ENCODE results near the gene NOTCH1. TPM values are rescaled to one million over a fixed set of nuclear protein-coding genes. Genes with fewer than 3 reads are reported as not detected.
A peak's percentile ranks its signal among the peaks of the same experiment; 100 is the strongest.

NOTCH1 gene
- total RNA-seq, 4 donors from 2014 or later: 38.2 to 95.7 (median 53.8) TPM

DNA sequence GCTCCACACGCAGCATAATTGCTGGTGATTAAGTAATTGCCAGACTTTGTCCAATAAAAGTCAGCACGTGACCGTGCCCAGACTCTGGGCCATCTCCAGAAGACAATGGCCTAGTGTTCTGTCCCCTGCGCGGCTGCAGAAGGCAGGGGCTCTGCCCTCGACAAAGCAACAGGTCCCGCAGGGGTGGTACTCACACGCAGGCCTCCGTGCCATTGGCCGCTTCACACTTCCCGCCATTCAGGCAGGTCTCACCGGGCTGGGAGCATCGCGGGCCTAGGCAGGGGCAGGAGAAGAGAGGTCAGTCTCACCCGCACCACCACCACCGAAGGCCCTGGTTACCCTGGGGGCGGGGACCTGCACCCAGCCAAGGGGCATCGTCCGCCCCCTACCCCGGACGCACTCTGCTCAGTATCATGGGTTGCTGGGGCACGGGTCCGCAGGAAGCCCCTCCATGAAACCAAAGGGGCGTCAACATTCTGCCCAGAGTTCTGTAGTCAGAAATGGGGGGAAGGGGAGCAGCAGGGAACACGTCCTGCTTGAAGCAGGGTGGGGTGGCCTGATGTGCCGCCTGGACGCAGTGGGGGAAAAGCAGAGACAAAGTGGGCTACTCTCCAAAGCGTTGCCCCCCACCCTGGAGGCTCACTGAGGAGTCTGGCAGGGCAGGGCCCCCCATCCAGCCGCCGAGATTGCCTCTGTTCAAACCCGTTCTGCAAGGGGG, 1.9 kb downstream of the NOTCH1 start:
- Histone ChIP-seq H3K36me3 (no peaks in the 10 kb centered on the region), H3K27ac (peak overlapping the region; percentile 90 to 99 (median 94)), H3K4me3 (peak overlapping the region; percentile 87 to 97 (median 92)), H3K4me1 (peaks cover 4 to 70% (median 30%) of the 10 kb centered on the region in 4 donors), H3K27me3 (no peaks in the 10 kb centered on the region), H3K9me3 (no peaks in the 10 kb centered on the region)
- TF ChIP-seq POLR2A (IDR thresholded peaks at IDR 0.05): peak; percentile 16 to 60
- TF ChIP-seq, protein P1, sequence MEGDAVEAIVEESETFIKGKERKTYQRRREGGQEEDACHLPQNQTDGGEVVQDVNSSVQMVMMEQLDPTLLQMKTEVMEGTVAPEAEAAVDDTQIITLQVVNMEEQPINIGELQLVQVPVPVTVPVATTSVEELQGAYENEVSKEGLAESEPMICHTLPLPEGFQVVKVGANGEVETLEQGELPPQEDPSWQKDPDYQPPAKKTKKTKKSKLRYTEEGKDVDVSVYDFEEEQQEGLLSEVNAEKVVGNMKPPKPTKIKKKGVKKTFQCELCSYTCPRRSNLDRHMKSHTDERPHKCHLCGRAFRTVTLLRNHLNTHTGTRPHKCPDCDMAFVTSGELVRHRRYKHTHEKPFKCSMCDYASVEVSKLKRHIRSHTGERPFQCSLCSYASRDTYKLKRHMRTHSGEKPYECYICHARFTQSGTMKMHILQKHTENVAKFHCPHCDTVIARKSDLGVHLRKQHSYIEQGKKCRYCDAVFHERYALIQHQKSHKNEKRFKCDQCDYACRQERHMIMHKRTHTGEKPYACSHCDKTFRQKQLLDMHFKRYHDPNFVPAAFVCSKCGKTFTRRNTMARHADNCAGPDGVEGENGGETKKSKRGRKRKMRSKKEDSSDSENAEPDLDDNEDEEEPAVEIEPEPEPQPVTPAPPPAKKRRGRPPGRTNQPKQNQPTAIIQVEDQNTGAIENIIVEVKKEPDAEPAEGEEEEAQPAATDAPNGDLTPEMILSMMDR (IDR thresholded peaks at IDR 0.05): no peak
- peak in 2 of 3 donors; percentile 78 to 82 for DNase-seq

DNA sequence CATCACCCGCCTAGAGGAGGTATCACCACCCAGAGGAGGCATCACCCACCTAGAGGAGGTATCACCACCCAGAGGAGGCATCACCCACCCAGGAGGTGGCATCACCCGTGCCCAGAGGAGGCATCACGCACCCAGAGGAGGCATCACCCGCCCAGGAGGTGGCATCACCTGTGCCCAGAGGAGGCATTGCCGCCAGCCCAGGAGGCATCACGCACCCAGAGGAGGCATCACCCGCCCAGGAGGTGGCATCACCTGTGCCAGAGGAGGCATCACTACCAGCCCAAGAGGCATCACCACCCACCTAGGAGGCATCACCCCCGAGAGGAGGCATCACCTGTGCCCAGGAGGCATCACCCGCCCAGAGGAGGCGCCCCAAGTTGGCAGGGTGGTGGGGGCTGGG, 2.6 kb downstream of the NOTCH1 start:
- peaks cover 4 to 77% (median 35%) of the 10 kb centered on the region in 4 donors for H3K4me1 ChIP-seq

DNA sequence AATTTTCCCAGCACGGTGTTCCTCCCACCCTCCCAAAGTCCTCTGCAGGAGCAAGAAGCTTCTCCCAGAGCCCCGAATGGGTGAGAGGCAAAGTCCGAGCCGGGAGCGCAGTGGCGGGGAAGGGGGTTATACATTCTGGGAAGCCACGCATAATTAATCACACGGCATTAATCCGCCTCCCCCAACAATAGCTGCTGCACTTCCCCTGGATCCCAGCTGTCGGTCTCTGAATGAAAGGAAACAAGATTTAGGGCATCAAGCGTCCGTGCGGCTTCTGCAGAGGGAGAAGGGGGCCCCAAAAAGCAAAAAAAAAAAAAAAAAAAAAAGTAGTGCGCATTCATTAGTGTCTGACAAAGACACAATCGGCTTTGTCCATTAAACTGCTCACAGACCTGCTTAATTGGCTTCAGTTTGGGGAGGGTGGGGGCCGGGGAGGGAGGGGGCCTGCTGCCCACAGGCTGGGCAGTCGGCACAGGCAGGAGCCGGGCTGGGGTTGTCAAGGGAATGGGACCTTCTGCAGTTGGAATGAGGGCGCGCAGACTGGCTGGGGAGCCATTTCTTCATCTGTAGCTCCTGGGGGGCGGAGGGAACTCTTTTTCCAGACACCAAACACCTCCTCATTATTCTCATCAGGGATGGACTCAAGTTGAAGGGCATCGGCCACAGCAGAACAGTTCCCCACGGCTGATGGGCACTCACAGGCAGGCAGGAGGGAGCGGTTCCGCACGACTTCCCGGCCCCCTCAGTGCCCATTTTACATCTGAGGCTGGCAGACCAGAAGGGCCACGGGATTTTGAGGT, 3.4 kb downstream of the NOTCH1 start:
- Histone ChIP-seq H3K4me1 (peaks cover 4 to 80% (median 41%) of the 10 kb centered on the region in 4 donors), H3K4me3 (no peak overlapping the region), H3K27me3 (no peaks in the 10 kb centered on the region), H3K36me3 (no peaks in the 10 kb centered on the region), H3K27ac (peak overlapping the region in 2 of 4 donors; percentile 81 to 99), H3K9me3 (no peaks in the 10 kb centered on the region)
- TF ChIP-seq, protein P1 (IDR thresholded peaks at IDR 0.05): no peak
- no peak for TF ChIP-seq POLR2A (IDR thresholded peaks at IDR 0.05)
- no peak for DNase-seq

More for the DNA sequence above, 2.6 kb downstream of the NOTCH1 start:
- H3K4me3 ChIP-seq: peak overlapping the region in 1 of 4 donors; percentile 97
- no peaks in the 10 kb centered on the region for H3K27me3 ChIP-seq
- H3K27ac ChIP-seq: peak overlapping the region; percentile 90 to 99 (median 94)
- H3K36me3 ChIP-seq: no peaks in the 10 kb centered on the region
- H3K9me3 ChIP-seq: no peaks in the 10 kb centered on the region
- no peak for DNase-seq
- TF ChIP-seq, protein P1 (IDR thresholded peaks at IDR 0.05): no peak
- TF ChIP-seq POLR2A (IDR thresholded peaks at IDR 0.05): no peak

GRCh38 chr9:136541709-136542108, 4.1 kb downstream of the NOTCH1 start:
- H3K9me3 ChIP-seq: no peaks in the 10 kb centered on the region
- H3K27ac ChIP-seq: peak overlapping the region; percentile 81 to 92 (median 83)
- H3K27me3 ChIP-seq: no peaks in the 10 kb centered on the region
- DNase-seq: no peak
- peaks cover 0 to 6% (median 0%) of the 10 kb centered on the region in 3 donors for H3K36me3 ChIP-seq
- no peak for TF ChIP-seq POLR2A (IDR thresholded peaks at IDR 0.05)
- TF ChIP-seq, protein P1 (IDR thresholded peaks at IDR 0.05): no peak
- peaks cover 4 to 80% (median 40%) of the 10 kb centered on the region in 4 donors for H3K4me1 ChIP-seq
- no peak overlapping the region for H3K4me3 ChIP-seq

DNA sequence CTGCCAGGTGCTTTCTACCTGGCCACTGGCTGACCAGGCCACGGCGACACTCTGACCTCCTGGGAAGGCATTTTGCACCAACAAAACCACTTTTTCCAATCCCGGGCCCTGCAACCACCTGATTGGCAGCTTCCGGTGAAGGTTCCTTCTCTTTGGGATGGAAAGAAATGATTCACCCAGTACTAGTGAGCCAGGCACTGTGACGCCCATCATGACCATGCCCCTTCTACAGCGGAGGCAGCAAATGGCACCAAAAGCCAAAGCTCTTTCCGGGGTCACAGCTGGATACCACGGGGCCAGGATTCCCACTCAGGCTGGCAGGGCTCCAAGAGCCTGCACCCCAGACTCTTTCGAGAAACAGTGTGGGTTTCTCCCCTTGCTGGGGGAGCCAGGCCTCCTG, 4.7 kb downstream of the NOTCH1 start:
- no peaks in the 10 kb centered on the region for H3K27me3 ChIP-seq
- peak overlapping the region; percentile 81 to 92 (median 83) for H3K27ac ChIP-seq
- peaks cover 0 to 7% (median 0%) of the 10 kb centered on the region in 3 donors for H3K36me3 ChIP-seq
- H3K4me3 ChIP-seq: no peak overlapping the region
- peaks cover 4 to 82% (median 42%) of the 10 kb centered on the region in 4 donors for H3K4me1 ChIP-seq
- DNase-seq: no peak
- no peak for TF ChIP-seq POLR2A (IDR thresholded peaks at IDR 0.05)
- TF ChIP-seq, protein P1 (IDR thresholded peaks at IDR 0.05): no peak
- H3K9me3 ChIP-seq: no peaks in the 10 kb centered on the region

Data from Peyer's patch (tissue), 4 donors.